ENCODE measurements around the gene VPS13D. TPM values are rescaled to one million over a fixed set of nuclear protein-coding genes. Genes with fewer than 3 reads are reported as not detected.

VPS13D gene
- total and polyA plus RNA-seq, 10 of the 15 experiments (the other 5 are each of a cell fraction or from before 2014, with no cell fraction given): 1.4 to 16.9 (median 8.5) TPM

DNA sequence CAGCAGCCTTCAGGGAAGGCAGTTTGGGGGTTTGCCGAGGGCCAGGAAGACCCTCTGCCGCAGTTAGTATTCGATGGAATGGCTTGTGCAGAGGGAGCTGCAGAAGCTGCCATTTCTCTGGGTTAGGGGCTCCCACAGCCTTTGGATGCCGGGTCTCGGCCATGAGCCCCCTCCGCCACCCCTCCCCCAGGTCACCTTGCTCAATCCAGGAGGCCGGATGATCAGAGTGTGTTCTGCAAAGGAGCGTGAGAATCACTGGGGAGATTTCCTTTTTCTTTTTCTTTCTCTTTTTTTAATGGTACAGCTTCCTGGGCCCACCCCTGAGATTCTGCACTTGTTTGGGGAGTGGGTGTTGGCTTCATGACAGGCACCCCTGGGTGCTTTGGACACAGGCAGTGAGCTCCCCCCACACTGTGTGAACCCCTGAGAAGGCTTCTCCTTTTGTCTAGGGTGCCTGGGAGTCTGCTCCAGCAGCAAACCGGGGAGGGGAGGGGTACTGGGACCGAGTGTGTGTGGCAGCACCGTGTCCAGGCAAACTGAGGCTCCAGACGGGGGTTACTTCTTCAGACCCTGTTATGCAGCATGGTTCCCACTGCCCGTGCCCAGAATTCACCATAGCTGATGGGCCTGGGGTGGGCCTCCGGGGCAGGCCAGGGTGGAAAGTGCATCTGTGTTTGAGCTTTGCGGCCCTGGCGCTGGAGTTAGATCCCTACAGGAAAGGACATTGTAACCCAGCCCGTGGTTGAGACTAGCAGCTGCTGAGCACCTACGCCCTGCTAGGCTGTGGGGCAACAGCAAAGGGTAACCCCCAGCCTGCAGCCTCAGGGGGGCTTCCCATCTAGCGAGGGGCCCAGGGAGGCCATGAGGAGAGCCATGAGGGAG, 44.6 kb upstream of the VPS13D start (continued):
- no peak for TF ChIP-seq ASH2L (IDR thresholded peaks at IDR 0.05; ENCODE audit: borderline replicate concordance, low read depth)
- no peak for TF ChIP-seq FOXM1 (IDR thresholded peaks at IDR 0.05; ENCODE audit: low read depth, low read length)
- TF ChIP-seq ZNF207 (IDR thresholded peaks at IDR 0.05; ENCODE audit: borderline replicate concordance): no peak
- TF ChIP-seq IKZF1 (conservative IDR thresholded peaks at IDR 0.05): no peak

DNA sequence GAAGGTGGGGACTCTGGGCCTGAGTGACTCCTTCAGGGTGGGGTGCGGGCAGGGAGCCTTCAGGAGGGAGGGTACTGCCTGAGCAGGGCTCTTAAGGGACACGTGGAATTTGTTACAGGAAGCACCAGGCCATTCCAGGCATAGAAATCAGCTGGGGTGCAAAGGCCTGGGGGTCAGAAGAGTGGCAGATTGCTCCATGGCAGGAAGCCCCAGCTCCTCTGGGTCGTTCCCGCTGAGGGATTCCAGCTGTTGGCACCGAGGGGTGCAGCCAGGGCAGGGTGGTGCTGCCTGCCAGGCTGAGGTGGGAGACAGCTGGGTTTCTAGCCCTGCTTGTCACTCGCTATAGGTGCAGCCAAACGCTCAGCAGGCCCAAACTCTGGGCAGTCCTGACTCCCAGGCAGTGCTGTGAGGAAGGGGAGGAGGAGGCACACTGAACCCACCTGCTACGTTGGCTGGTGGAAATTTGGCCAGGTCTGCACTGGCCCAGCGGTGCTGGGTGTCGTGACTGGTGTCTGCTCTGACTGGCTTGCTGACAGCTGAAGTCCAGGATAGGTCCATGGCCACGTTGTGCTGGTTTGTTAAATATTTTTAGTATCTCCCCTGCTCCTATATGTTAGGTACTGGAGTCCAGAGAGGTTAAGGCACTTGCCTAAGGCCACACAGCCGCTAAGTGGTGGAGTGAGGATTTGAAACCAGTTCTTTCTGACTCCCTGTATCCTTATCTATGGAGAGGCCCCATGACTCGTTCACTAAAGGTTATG, 43.7 kb upstream of the VPS13D start:
- Histone ChIP-seq H3K27ac (ENCODE audit: control insufficient read depth, insufficient read depth) (no peak overlapping the region), H3K9me3 (replicated peaks; ENCODE audit: control insufficient read depth, insufficient read depth, low read length) (no peaks in the 10 kb centered on the region), H3K4me1 (ENCODE audit: control insufficient read depth, insufficient read depth, low read length) (peaks cover 16% of the 10 kb centered on the region), H3K4me3 (no peak overlapping the region), H3K4me2 (ENCODE audit: control insufficient read depth, insufficient read depth) (no peak overlapping the region), H3K79me2 (ENCODE audit: control insufficient read depth, insufficient read depth, low read length) (peaks cover 35% of the 10 kb centered on the region), H3K36me3 (ENCODE audit: control insufficient read depth in 2 of 2, insufficient read depth in 2 of 2, low read length in 1 of 2) (peaks cover 15 to 19% of the 10 kb centered on the region in 2 experiments), H4K20me1 (ENCODE audit: control insufficient read depth, insufficient read depth) (peaks cover 11% of the 10 kb centered on the region; the same call in 1 of the 2 replicates), H3K27me3 (replicated peaks in 1 of 2; ENCODE audit: control insufficient read depth in 2 of 2, insufficient read depth in 2 of 2, low read length in 1 of 2) (no peaks in the 10 kb centered on the region), H3K9ac (ENCODE audit: control insufficient read depth, insufficient read depth, low read length) (no peak overlapping the region), H2AFZ (ENCODE audit: control insufficient read depth, low read depth, low read length) (no peak overlapping the region)
- no TSS peak for BruUV-seq (replicated peaks)
- ChIA-PET POLR2A (interaction anchor here (0.9 kb wide), 1 partner anchor 63 kb away, joined by 3 read pairs; no protein-coding TSS in a partner anchor), CTCF (interaction anchor here (0.8 to 0.9 kb wide), 2 partner anchors 41 to 61 kb away, joined by 3 to 5 read pairs; no protein-coding TSS in a partner anchor), RAD21 (ENCODE audit: unreplicated experiment) (interaction anchor here (1.6 kb wide), 1 partner anchor 61 kb away, joined by 4 read pairs; no protein-coding TSS in a partner anchor), SMC1A (ENCODE audit: uncharacterized antibody, unreplicated experiment) (interaction anchor here (0.8 to 1.2 kb wide), 2 partner anchors 12 to 56 kb away, joined by 3 read pairs; no protein-coding TSS in a partner anchor)
- in situ Hi-C loops (cut with MboI) (no loop called here), intact Hi-C loops (cut with micrococcal nuclease; ENCODE audit: unreplicated experiment) (no loop called here)
- ATAC-seq (no peak), FAIRE-seq (no peak), DNase-seq (ENCODE audit: low read depth, low spot score) (no peak)
- 89% methylated on average over 13 of the region's 13 CpGs for WGBS (ENCODE audit: insufficient coverage, insufficient replicate concordance, low lambda C conversion rate, missing lambda C conversion rate)
- no peak for TF ChIP-seq IRF4 (IDR thresholded peaks at IDR 0.05; ENCODE audit: low read depth, low read length)
- TF ChIP-seq, protein P1, sequence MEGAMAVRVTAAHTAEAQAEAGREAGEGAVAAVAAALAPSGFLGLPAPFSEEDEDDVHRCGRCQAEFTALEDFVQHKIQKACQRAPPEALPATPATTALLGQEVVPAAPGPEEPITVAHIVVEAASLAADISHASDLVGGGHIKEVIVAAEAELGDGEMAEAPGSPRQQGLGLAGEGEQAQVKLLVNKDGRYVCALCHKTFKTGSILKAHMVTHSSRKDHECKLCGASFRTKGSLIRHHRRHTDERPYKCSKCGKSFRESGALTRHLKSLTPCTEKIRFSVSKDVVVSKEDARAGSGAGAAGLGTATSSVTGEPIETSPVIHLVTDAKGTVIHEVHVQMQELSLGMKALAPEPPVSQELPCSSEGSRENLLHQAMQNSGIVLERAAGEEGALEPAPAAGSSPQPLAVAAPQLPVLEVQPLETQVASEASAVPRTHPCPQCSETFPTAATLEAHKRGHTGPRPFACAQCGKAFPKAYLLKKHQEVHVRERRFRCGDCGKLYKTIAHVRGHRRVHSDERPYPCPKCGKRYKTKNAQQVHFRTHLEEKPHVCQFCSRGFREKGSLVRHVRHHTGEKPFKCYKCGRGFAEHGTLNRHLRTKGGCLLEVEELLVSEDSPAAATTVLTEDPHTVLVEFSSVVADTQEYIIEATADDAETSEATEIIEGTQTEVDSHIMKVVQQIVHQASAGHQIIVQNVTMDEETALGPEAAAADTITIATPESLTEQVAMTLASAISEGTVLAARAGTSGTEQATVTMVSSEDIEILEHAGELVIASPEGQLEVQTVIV (IDR thresholded peaks at IDR 0.05; ENCODE audit: borderline replicate concordance, partially characterized antibody): no peak
